Measurements from ENCODE around the gene INO80.

INO80 gene

GRCh38 chr15:41047474-41047873 is 68.6 kb downstream of the INO80 start:
- no peak for DNase-seq (ENCODE audit: low spot score)

GRCh38 chr15:41043276-41043951 is 72.7 kb downstream of the INO80 start:
- DNase-seq (ENCODE audit: low spot score), result no peak

- no peak for DNase-seq (ENCODE audit: low spot score)
Observed at GRCh38 chr15:41042851-41043250, 73.2 kb downstream of the INO80 start.

GRCh38 chr15:41039121-41039520 is 77.0 kb downstream of the INO80 start:
- DNase-seq (ENCODE audit: low spot score), result no peak

- no peak for DNase-seq (ENCODE audit: low spot score)
Observed at GRCh38 chr15:41032079-41032328, 84.1 kb downstream of the INO80 start.

GRCh38 chr15:41031232-41032078 is 84.6 kb downstream of the INO80 start:
- no peak for DNase-seq (ENCODE audit: low spot score)

GRCh38 chr15:41028853-41029252 is 87.2 kb downstream of the INO80 start:
- no peak for DNase-seq (ENCODE audit: low spot score)

GRCh38 chr15:41025393-41025792 is 90.7 kb downstream of the INO80 start:
- DNase-seq (ENCODE audit: low spot score), result no peak

- DNase-seq (ENCODE audit: low spot score), result no peak
Observed at GRCh38 chr15:41024885-41025284, 91.2 kb downstream of the INO80 start.

GRCh38 chr15:41024131-41024530 is 91.9 kb downstream of the INO80 start:
- no peak for DNase-seq (ENCODE audit: low spot score)

- peak; percentile 23 for DNase-seq (ENCODE audit: low spot score)
Observed at GRCh38 chr15:41022487-41023090, 93.5 kb downstream of the INO80 start.

- DNase-seq (ENCODE audit: low spot score), result no peak
Observed at GRCh38 chr15:41020829-41021228, 95.3 kb downstream of the INO80 start.

GRCh38 chr15:41020311-41020710 is 95.8 kb downstream of the INO80 start:
- no peak for DNase-seq (ENCODE audit: low spot score)

- no peak for DNase-seq (ENCODE audit: low spot score)
Observed at GRCh38 chr15:41019174-41019573, 96.9 kb downstream of the INO80 start.

- DNase-seq (ENCODE audit: low spot score), result no peak
Observed at GRCh38 chr15:41018534-41018933, 97.5 kb downstream of the INO80 start.

- DNase-seq (ENCODE audit: low spot score), result no peak
Observed at GRCh38 chr15:41017066-41017735, 98.9 kb downstream of the INO80 start.

GRCh38 chr15:41013691-41014414 is 102.2 kb downstream of the INO80 start:
- DNase-seq (ENCODE audit: low spot score), result no peak

- no peak for DNase-seq (ENCODE audit: low spot score)
Observed at GRCh38 chr15:41011055-41011815, 104.8 kb downstream of the INO80 start.

- DNase-seq (ENCODE audit: low spot score), result no peak
Observed at GRCh38 chr15:41010345-41010744, 105.7 kb downstream of the INO80 start.

- no peak for DNase-seq (ENCODE audit: low spot score)
Observed at GRCh38 chr15:41006479-41006878, 109.6 kb downstream of the INO80 start.

GRCh38 chr15:41004490-41004889 is 111.6 kb downstream of the INO80 start:
- DNase-seq (ENCODE audit: low spot score), result no peak

All from CD4-positive, alpha-beta T cell treated with Interleukin-15 for 4 hours (primary cell).